GM11168 (cell line): ENCODE data around the gene CSGALNACT2.
"Not testable (repeated sequence)": the region's sequence is repeated elsewhere in the genome, so short reads cannot be mapped to it uniquely, and the experiment has no call there.

Experiments used
- in situ Hi-C: fragments of 300-500 bp; cut with MboI; formaldehyde crosslinking; loops from one replicate; pipeline ENCODE4 v1.12.0; 2022; ENCODE audit warnings: low sequenced_read_pairs; ENCODE audit not compliant: unreplicated experiment

The CSGALNACT2 gene

DNA sequence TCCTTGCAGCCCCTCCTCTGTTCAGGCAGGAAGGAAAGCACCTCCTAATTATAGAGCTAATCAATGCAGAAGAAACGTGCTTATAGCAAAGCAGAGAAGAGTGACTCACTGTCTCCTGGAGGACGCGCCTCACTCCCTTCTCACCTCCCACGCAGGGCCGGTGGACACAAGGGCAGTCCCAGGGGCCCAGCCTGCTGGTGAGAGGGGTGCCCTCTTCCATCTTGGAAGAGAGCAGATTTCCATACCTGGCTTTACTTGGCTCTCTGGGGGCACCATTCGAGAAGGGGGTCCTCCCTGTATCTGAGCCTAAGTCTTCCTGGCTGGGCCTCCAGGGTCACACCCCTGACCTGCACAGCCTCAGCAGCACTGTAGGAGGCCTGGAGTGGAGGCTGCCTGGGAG, 72.8 kb downstream of the CSGALNACT2 start:
- in situ Hi-C loops: no loop called here

DNA sequence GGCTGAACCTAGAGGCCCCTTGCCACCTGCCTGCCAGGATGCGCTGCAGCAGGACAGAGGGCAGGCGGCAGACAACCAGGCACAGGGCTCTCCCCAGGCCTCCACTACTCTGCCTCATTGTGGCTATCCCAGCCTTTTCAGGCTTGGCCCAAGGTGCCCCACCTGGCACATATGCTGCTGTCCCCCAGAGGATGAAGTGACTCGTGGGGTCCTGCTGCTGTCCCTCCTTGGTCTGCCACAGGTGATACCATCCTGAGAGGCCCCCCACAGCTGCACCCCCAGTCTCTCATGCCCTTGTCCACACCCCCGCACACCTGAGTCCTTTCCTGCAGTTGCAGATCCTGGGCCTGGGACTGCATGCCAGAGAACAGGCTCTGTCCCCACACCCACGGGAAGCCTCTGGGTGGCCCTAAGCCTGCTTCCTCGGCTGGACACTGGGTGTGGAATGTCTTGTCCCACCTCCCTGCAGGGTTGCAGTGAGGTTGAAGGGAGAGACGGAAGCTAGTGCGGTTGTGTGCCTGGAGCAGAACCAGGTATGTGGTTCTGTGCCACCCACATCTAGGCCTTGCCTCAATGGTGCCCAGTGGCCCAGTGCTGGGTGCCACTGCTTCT, 73.3 kb downstream of the CSGALNACT2 start:
- in situ Hi-C loops: no loop called here

DNA sequence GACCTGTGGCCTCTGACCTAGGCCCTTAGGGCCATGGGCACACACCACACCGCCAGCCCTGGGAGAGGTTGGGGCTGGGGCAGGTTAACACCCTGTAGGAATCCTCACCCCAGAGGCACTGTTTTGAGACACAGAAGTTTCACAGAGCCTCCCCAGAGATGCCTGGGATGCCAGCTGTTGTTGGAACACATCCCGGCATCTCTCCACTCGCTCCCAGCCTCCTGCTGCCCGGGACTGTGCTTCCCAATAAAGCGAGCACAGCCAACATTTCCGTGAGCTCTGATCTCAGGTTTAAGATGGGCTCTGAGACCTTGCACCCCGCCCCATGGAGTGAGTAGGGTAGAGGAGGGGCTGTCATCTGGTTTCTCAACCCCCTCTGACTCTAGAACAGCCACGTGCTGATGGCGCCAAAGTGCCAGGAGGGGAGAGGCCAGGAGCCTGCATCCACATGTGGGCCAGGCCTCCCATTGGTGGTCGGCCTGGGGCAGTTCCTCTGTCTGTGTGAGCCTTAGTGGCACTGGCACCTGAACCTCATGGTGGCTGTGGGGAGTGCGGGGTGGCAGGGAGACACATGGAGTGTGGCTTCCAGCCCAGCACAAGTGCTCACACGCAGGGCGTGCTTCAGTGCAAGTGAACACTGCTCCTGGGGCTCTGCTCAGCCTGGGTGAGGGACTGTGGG, 73.9 kb downstream of the CSGALNACT2 start:
- in situ Hi-C loops: no loop called here

DNA sequence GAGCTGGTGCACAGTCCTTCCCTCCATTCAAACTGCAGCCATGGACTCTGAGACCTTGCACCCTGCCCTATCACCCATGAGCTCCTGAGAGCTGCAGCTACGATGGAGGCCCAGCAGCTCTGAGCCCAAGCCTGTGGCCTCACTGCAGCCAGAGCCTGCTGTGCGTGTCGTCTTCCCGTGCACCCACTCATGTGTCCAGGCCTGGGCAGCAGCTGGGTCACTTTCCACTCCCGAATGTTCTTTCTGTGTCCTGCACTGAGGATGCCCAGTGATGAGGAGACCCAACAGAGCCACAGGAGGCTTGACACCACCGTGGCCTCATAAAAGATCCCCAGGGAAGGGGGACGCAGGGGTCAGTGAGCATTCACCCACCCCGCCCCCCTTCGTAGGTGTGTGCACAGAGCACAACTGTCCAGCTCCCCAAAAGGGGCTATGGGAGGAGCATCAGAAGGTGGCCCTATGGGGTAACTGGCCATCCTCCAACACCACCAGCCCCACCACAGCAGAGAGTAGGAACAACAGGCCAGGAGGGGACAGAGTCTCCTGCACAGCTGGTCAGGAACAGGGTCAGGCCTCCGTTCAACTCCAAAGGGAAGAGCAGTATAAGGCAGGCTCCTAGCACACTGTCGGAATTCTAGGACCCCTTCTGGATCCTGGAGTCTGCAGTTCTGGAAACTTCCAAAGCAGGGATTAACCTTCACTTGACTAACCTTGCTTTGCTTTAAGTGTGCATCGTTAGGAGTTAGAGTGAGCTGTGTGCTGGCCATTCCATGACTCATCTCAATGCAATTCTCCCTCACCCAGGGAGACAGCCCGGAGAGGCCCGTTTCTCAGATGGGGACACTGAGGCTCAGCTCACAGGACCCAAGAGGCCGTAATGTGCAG, 76.1 kb downstream of the CSGALNACT2 start:
- in situ Hi-C loops: no loop called here

DNA sequence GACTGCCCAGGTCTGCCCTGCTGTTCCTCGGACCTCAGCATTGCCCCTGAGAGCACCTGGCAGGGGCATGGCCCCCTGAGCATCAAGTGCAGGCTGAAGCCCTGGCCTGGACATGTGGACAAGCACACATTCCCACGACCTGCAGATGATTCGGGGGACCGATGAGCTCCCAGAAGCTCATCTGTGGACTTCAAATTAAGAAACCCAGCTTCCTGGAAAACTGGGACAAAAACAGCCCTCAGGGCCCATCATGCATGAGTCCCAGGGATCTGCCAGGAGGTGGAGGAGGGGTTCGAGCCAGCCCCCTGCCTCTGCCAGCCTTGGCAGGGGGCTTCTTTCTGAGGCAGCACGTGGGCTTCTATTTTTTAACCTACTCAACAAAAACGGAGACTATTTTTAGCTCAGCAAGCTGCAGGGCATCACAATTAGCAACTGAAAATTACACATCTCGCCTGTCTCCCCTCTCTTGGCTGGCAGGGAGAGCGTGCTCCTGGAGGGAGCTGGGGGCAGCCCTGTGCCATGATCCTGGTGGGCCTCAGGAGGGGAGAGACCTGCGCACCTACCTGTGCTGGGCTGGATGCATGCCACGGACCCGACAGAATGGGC, 76.8 kb downstream of the CSGALNACT2 start:
- in situ Hi-C loops: no loop called here

DNA sequence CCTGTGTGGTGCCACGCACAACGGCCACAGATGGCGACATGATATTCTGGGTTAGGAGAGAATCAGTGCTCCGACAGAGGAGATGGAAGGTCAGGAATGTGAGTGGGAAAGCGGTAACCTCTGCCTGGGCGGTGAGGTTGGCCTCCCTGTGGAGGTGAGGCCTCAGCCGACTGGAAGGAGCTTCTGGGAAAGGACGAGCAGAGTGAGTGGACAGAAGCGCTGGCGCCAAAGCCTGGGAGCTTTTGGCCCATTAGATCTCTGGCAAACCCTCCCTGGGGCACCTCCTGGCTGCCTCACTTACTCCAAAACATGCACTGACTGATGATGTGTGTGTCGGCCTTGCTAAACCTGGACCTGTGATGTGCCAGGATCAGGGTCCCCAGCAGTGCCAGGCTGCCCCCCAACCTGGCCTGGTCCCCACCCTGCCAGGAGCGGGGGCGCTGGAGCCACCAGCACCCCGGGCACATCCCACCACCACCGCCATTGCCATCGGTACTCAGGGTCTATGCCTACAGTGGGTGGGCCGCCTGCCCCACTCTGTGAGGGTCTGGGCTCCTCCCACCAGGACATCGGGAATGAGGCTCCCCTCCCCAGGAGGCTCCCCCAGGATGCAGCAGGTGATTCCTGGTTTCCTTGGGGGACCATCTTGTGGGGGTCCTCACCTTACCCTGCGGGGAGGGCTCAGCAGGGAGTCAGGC, 77.7 kb downstream of the CSGALNACT2 start:
- in situ Hi-C loops: no loop called here

DNA sequence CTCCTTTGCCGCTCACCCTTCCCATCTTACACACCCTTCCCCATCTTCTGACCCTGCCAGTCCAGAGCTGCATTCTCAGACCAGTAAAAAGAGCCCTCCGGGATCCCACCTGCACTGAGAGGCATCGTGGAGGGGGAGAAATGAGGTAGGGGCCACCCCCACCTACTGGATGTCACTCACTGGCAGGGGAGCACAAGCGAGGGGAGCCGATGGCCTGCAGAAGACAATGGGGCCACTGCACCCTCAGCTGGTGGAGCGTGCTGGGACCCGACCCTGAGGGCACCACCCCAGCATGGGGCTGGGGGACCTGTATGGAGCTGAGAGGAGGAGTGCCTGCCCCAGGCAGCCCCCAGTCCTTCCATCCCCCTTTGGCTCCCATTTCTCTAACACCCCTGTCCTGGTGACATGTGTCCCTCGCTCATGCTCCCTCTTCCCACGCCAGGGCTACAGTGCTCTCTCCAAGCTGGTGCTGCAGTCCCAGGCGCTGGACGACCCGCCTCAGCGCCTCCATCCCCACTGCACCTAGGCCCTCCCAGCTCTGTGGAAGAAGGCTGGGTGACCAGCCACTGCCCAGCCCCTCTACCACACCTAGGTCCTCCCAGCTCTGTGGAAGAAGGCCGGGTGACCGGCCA, 78.8 kb downstream of the CSGALNACT2 start:
- in situ Hi-C loops: no loop called here

DNA sequence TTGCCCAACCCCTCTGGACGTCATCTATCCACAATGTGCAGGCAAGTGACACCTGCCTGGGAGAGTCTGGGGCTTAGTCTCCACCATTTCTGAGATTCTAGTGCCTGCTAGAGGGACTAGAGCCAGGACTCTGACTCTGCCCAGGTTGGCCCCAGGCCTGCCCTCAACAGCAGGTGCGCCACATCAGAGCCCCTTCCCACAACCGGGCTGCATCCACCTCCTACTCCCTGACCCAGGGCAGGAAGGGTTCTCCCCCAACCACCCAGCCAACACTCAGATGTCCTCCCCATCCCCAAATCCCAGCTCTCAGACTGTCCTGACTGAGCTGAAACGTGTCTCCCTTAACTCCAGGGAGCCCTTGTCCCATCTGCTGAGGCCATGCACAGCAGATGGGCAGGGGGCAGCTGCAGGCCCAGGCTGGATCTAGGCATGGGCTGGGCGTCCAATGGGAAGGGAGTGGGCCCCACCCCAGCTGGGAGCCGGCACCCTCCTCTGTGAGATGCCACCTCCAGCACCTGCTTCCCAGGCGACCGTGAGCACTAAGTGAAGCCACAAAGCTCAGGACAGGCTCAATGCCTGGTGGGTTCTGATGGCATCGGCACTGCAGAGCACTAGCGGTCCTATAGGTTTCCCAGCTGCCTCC, 79.4 kb downstream of the CSGALNACT2 start:
- in situ Hi-C loops: no loop called here

DNA sequence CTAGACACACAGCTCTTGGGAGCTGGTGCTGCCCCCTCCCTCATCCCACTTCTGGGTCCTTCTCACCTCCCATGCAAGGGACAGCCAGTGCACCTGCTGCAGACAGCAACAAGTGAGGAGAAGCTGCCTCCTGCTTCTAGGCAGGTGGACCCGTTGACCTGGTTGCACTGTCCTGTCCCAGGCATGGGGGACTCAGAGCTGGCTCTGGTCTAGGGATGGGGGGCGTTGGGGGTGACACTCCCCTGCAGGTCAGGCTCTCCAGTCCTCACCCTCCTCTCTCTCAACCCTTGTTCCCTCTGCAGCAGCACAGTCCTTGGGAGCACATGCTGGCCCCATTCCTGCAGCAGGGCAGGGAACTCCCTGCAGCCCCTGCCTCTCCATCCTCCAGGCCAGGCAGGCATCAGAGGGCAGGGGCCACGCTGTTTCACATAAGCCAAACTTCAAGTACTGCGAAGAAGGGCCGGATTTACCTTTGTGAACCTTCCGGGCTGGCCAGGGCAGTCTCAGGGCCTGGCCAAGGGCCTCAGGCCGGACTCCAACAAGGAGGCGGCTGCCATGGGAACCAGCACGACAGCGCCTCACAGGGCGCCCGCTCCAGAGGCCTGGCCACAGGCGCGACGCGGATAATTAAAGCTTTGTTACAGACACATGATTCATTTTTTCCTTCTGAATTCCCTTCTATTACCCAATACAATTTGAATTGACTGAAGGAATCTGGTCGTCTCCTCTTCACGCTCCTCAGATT, 80.1 kb downstream of the CSGALNACT2 start:
- in situ Hi-C loops: no loop called here

DNA sequence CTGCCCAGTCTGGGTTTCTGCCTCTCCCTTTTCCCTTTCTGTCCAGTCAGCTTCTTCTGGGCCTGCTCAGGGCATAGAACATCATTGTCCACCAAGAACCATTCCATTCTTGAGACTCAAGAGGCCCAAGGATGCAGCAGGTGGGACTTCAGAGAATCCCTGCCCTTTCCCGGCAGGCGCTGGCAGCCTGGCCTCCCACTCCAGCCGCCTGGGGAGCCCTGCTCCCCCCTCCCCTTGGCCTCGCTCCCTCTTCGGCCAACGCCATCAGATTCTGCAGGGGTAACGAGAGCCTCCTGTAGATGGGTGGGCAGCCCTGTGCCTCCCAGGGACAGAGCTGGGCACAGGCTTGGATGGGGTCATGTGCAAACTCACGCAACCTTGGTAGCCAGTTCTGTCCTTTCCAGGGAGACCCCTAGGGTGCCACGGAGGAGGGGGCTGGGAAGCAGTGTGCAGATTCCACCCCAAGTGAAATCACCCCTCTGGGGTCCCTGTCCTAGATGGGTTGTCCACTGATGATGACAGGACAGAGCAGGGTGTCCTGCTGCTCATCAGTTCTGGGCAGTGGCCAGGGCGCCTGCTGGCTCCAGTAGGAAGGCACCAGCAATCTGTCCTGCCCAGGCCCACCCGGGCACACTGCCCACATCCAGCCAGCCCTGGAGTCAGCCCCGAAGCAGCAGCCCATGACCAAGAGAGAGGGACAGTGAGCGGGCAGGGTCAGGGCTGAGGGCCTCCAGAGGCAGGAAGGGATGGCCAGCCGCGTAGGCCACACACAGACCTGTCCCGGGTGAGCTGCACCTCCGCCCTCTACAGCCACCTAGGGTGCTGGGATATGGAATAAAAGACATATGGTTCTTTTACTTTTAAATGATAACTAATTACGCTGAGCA, 80.9 kb downstream of the CSGALNACT2 start:
- in situ Hi-C loops: no loop called here

DNA sequence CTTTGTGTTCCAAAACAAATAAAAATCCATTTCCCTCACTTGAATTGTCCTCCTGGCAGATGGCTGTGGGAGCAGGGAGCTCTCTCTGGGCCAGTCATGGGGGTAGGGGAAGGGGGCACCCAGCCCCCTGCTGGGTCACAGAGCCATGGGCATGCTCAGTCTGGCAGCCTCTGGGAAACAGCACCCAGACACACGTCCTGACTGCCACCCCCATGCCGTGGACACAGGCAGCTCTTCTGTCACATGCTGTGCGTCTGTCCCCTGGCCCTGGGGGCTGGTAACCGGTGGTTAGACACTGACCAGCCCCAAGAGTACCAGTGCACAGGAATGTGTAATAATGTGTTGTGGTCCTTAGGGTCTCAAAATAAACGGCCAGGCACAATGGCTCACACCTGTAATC, 81.6 kb downstream of the CSGALNACT2 start:
- in situ Hi-C loops: no loop called here

DNA sequence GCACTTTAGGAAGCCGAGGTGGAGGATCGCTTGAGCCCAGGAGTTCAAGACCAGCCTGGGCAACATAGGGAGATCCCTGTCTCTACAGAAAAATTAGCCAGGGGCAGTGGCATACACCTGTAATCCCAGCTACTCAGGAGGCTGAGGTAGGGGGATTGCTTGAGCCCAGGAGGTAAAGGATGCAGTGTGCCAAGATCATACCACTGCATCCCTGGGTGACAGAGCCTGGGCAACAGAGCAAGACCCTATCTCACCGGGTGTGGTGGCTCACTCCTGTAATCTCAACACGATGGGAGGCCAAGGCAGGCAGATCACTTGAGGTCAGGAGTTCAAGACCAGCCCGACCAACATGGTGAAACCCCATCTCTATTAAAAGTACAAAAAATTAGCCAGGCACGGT, 82.0 kb downstream of the CSGALNACT2 start:
- in situ Hi-C loops: not testable (repeated sequence)

DNA sequence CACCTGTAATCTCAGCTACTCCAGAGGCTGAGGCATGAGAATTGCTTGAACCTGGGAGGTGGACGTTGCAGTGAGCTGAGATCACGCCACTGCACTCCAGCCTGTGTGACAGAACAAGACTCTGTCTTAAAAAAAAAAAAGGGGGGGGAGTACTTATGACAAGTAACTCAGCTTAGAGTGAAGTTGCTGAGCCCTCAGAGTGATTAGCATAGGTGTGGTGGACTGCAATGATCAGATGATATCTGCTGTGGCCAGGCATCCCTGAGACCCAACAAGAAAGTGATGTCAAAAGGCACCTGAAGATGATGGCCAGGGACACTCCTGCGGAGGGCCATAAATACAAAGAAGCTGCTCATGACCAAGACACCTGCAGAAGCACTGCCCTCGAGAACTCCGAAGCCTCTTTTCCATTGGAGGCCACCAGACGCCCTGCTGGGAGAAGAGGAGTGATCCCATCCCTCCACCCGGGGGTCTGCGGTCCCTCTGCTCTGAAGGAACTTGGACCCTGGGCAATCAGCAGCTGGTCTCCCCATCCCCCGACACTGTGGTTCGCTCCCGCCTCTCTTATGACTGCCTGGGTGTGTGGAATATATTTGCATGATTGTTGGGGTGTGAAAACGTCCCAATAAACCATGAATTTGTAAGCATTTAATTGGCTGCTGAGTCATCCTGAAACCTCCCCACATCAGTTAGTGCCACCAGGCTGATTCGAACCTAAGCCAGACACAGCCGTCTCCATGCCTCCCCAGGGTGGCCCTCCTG, 82.6 kb downstream of the CSGALNACT2 start:
- in situ Hi-C loops: no loop called here

DNA sequence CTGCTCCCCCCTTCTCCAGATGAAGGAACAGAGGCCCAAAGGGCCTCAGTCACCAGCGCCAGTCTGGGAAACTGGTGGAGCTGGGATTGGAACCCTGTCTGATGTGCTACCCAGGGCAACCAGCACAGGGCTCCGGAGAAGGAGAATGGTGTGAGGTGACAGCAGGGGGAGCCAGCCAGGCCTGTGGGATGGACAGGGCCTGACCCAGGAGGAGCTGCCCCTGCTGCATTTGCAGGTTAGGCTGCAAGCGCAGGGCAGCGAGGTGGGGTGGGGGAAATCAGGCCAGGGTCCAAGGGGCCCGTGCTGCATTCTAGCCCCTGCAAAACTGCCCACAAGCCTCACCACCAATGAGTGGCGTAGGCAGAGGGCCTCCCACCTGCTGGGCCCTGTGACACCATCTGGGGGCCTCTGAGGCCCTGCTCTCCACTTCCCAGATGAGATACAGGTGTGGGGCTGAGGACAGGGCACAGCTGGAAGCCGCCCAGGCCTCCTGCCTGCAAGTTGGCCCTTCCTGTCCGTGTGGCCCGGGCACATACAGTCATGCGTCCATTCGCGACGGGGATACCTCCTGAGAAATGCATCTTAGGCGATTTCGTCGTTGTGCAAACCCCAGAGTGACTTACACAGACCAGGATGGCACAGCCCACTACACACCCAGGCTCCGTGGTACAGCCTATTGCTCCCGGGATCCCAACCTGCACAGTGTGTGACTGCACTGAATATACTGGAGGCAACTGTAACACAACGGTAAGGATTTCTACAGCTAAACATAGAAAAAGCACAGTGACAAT, 83.4 kb downstream of the CSGALNACT2 start:
- in situ Hi-C loops: no loop called here

DNA sequence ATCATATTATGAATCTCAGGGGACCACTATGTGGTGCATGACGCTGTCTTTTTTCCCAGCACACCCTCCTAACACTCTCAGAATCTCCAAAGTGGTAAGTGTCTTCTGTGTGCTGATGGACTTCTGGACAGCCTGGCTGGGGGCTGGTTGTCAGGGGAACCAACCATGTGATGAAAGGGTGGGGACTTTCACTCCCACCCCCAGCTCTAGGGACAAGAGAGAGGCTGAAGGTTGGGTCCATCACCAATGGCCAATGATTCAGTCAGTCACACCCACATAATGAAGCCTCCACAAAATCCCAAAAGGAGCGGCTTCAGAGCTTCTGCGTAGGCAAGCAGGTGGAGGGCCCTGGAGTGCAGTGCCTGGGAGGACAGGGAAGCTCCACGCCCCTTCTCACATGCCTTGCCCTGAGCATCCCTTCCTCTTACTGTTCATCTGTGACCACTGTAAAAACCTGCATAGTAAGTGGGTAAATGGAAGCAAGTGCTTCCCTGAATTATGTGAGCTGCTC, 84.0 kb downstream of the CSGALNACT2 start:
- in situ Hi-C loops: no loop called here

DNA sequence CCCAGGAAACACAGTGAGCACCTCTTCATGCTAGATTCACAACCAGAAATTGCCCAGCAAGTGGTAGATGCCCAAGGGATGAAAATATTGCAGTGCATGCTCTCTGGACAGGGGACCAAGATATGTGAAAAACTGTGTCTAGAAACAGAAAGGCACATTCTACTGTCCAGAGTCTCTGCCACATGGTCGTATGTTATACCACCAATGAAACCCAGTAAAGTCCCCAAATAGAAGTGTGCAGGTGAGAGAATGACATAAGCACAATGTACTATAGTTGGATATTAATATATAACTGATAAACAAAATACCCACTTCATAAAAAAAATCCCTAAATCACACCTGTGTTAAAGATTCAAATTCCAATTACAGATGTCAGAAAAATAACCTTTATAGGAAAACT, 84.8 kb downstream of the CSGALNACT2 start:
- in situ Hi-C loops: no loop called here
